Activated CD4-positive, CD25-positive, alpha-beta regulatory T cell treated with anti-CD3 and anti-CD28 coated beads, Interleukin-2, amount 50 U/mL, for 16 hours (primary cell): ENCODE data around the gene SACM1L.
"Not testable (repeated sequence)": the region's sequence is repeated elsewhere in the genome, so short reads cannot be mapped to it uniquely, and the experiment has no call there.

Source experiments
- DNase-seq: peaks from one replicate; pipeline ENCODE4 v3.0.0-alpha.2; 2020; ENCODE audit warnings: low read depth, low spot score

SACM1L gene

GRCh38 chr3:45741247-45741646 lies 52.1 kb downstream of the SACM1L start:
- DNase-seq = no peak

- no peak for DNase-seq
Measured at GRCh38 chr3:45741742-45742460, 52.7 kb downstream of the SACM1L start.

- DNase-seq = no peak
Measured at GRCh38 chr3:45742461-45743089, 53.4 kb downstream of the SACM1L start.

DNA sequence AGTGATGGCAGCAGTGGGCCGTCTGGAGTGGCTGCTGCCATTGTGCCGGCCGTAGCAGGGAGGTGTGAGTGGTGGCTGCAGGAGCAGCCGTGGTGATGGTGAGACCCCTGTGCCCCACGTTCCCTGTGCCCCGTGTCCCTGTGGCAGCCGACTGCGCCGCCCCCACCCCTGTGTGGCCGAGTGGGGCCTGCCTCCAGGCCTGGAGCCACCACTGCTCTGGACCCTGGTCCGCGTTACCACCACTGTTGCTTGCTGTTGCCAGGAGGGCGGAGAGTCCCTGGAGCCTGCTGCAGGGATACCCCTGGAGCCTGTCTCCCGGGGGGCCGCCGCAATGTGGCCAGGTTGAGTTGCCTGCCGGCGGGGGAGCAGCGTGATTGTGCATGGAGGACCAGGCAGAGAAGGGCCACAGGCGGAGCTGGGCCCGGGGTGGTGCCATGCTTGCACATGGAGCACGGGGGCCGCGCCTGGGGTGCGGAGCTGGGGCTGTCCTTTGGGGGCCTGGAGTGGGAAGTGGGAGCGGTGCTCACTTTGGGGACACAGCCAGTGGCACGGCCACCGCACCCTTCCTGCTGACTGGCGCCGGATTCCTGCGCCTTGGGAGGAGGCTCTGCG lies 57.1 kb downstream of the SACM1L start:
- DNase-seq = no peak

GRCh38 chr3:45746777-45747622 lies 57.8 kb downstream of the SACM1L start:
- DNase-seq = no peak

DNA sequence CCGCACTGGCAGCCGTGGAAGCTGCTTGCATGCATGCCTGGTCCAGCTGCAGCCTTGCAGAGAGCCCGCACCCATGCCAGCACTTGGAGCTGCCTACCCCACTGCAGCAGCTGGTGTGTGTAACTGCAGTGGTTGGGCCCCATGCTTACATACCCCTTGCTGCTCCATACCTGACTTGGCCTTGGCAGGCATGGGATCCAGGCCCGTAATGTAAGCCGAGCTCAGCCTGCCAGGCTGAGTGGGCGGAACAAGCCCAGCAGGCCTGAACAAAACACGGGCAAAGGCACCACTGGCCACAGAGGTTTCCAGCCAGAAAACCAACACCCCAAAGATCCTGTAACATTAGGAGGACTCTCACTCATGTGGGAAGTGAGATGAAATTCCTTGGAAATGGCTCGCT lies 58.9 kb downstream of the SACM1L start:
- DNase-seq = no peak

- not testable (repeated sequence) for DNase-seq
Measured at GRCh38 chr3:45749036-45749600, 59.9 kb downstream of the SACM1L start.

DNA sequence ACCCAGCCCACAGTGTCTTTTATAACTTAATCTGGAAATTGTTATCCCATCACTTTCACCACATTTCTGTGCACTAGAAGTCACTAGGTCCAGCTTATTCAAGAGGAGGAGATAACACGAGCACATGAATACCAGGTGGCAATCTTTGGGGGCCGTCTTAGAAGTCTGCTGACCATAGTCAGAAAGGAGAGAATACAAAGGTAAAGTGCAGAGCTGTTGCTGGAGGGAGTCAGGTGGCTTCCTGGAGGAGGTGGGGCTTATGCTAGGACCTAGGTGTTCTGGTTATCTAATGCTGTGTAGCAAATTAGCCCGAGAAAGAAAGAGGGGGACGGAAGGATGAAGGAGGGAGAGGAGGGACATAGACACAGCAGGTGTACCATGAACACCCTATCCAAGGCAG lies 60.7 kb downstream of the SACM1L start:
- DNase-seq = no peak

DNA sequence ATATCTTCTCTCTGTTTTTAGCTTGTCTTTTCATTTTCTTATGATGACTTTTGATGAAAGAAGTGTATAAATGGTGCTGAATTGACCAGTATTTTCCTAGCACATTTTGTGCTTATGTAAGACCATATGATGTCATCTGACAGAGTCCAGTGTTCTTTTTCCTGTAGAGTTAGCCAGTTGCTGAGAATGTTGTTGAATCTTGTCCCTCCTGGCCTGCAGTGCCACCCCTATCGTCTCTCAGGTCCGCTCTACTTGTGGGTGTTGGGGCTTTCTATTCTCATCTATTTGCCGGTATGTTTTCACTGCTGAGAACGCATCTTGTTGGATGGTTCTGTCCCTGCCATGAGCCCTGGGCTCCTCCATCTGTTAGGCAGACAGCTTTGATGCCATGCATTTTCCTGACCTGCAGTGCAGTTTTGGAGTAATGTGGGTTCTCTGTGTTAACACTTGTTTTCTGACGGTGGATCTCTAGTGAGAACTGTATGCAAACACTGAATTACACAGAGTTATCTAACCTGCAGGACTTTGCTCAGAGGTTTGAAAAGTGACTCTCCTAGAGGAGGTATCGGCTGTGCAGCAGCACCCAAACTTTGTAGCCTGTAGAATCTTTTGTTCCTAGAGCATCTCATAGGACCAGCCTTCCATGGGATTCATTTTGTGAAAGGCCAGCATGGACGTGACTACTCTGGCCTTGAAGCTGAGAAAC lies 62.5 kb downstream of the SACM1L start:
- no peak for DNase-seq

DNA sequence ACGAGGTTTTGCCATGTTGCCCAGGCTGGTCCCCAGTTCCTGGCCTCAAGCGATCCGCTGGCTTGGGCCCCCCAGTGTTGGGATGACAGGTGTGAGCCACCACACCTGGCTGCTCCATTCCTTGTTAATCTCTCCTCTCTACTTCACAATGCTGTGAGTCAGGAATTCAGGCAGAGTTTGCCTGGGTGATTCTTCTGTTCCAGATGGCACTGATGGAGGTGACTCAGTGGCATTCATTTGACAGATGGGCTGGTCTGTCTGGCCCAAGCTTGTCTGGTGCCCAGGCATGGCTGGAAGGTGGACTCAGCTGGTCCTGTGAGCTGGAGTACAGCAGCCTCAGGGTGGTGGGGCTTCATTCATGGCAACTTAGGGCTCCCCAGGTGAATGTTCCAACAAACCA lies 63.9 kb downstream of the SACM1L start:
- DNase-seq = no peak

GRCh38 chr3:45754461-45754860 lies 65.3 kb downstream of the SACM1L start:
- DNase-seq = no peak

GRCh38 chr3:45756055-45756454 lies 66.9 kb downstream of the SACM1L start:
- DNase-seq = no peak

GRCh38 chr3:45757141-45757540 lies 67.9 kb downstream of the SACM1L start:
- not testable (repeated sequence) for DNase-seq

- DNase-seq = no peak
Measured at GRCh38 chr3:45758871-45759270, 69.7 kb downstream of the SACM1L start.

DNA sequence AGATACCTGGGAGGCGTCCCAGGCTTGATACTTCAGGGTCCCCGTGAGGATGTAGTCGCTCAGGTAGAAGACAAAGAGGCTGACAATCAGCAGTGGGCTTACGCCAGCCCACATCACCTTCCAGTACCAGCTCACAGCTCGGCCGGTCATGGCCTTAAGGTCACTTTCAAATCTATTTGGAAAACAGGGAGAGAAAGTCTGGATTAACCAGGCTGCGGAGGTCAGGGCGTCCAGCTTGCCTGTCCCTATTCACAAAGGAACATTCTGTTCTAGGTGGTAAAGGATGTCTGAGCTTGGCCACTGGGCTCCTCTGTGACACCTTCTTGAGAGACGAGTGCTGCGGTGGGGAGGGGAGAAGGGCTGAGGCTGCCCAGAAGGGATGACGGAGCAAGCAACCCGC lies 70.7 kb downstream of the SACM1L start:
- DNase-seq = no peak

GRCh38 chr3:45760878-45761711 lies 71.9 kb downstream of the SACM1L start:
- no peak for DNase-seq

- no peak for DNase-seq
Measured at GRCh38 chr3:45761831-45762230, 72.6 kb downstream of the SACM1L start.

GRCh38 chr3:45762647-45763302 lies 73.6 kb downstream of the SACM1L start:
- DNase-seq = no peak

GRCh38 chr3:45763303-45763675 lies 74.1 kb downstream of the SACM1L start:
- DNase-seq = no peak
